HEK293 (cell line): ENCODE results near the gene MIA2.

Experiments
- OVOL3 ChIP-seq: fragments of 450-650 bp; formaldehyde crosslinking; IDR thresholded peaks from 2 replicates; pipeline ENCODE4 v1.5.1; 2016; ENCODE audit warnings: missing biosample characterization, missing genetic modification characterization
- REST ChIP-seq: fragments of 450-650 bp; formaldehyde crosslinking; IDR thresholded peaks from 2 replicates; pipeline ENCODE4 v1.5.1; 2016; ENCODE audit warnings: missing biosample characterization, missing genetic modification characterization
- SP2 ChIP-seq: fragments of 450-650 bp; formaldehyde crosslinking; IDR thresholded peaks from 2 replicates; pipeline ENCODE4 v1.5.1; 2016; ENCODE audit warnings: missing biosample characterization, missing genetic modification characterization
- TRIM28 ChIP-seq: IDR thresholded peaks from 2 replicates; pipeline ENCODE4 v1.6.1; 2011; ENCODE audit warnings: low read length, control low read depth, borderline replicate concordance
- ZNF19 ChIP-seq: fragments of 450-650 bp; formaldehyde crosslinking; IDR thresholded peaks from 2 replicates; pipeline ENCODE4; 2016; ENCODE audit warnings: missing biosample characterization, missing genetic modification characterization, low read depth
- ZNF324 ChIP-seq: fragments of 450-650 bp; formaldehyde crosslinking; IDR thresholded peaks from 2 replicates; pipeline ENCODE4 v1.5.1; 2016; ENCODE audit warnings: missing biosample characterization, missing genetic modification characterization
- TF ChIP-seq, protein P1 (sequence below): fragments of 450-650 bp; formaldehyde crosslinking; IDR thresholded peaks from 2 replicates; pipeline ENCODE4 v1.5.1; 2016; ENCODE audit warnings: missing biosample characterization, missing genetic modification characterization

DNA sequence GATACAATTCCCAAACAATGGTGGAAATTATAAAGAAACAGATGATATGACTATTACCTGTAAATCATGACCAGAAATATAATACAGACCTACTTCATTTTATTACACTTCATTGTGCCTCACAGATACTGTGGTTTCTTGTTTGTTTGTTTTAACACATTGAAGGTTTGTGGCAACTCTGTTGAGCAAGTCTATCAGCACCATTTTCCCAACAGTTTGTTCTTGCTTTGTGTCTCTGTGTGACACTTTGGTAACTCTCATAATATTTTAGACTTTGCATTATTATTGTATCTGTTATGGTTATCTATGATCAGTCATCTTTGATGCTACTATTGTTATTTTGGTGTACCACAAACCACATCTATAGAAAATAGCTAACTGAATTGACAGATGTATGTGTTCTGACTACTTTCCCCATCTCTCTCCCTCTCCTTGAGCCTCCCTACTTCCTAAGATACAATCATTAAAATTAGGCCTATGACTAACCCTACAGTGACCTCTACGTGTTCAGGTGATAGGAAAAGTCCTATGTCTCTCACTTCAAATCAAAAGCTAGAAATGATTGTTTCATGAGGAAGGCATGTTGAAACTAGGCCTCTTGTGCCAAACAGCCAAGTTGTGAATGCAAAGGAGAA, 149.4 kb downstream of the MIA2 start:
- no peak for TF ChIP-seq OVOL3 (tag by site-specific recombination)
- no peak for TF ChIP-seq ZNF324 (tag by site-specific recombination)
- TF ChIP-seq, protein P1, sequence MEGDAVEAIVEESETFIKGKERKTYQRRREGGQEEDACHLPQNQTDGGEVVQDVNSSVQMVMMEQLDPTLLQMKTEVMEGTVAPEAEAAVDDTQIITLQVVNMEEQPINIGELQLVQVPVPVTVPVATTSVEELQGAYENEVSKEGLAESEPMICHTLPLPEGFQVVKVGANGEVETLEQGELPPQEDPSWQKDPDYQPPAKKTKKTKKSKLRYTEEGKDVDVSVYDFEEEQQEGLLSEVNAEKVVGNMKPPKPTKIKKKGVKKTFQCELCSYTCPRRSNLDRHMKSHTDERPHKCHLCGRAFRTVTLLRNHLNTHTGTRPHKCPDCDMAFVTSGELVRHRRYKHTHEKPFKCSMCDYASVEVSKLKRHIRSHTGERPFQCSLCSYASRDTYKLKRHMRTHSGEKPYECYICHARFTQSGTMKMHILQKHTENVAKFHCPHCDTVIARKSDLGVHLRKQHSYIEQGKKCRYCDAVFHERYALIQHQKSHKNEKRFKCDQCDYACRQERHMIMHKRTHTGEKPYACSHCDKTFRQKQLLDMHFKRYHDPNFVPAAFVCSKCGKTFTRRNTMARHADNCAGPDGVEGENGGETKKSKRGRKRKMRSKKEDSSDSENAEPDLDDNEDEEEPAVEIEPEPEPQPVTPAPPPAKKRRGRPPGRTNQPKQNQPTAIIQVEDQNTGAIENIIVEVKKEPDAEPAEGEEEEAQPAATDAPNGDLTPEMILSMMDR (tag by site-specific recombination), result no peak
- TF ChIP-seq REST (tag by site-specific recombination), result no peak
- TF ChIP-seq TRIM28, result no peak
- no peak for TF ChIP-seq ZNF19 (tag by site-specific recombination)
- no peak for TF ChIP-seq SP2
